Stomach (tissue), 9 donors: ENCODE data around the gene CHRNB4. TPM values are rescaled to one million over a fixed set of nuclear protein-coding genes. Genes with fewer than 3 reads are reported as not detected.

Experiments
- DNase-seq, 2 donors: peaks; one replicate each; pipeline versions ENCODE4 v3.0.0 to v3.0.0-alpha.2; 2013 to 2019
- H3K27ac ChIP-seq, 5 donors: fragments of 200-600 bp in 4 of 5; sonication (generic) in 4 of 5; one replicate each; pipeline ENCODE4 v1.5.1; 2013 to 2019; ENCODE audit warnings: mild to moderate bottlenecking in 1 of 5, moderate library complexity in 1 of 5
- H3K27me3 ChIP-seq, 3 donors: fragments of 200-600 bp; sonication (generic); one replicate each; pipeline ENCODE4 v1.5.1; 2017 to 2019; ENCODE audit warnings: mixed run types in 1 of 3
- H3K36me3 ChIP-seq, 4 donors: fragments of 200-600 bp; sonication (generic); 1 replicate in 3 of 4; 2 replicates in 1 of 4; pipeline ENCODE4 v1.5.1; 2016 to 2019
- H3K4me1 ChIP-seq, 4 donors: fragments of 200-600 bp; sonication (generic); one replicate each; pipeline ENCODE4 v1.5.1; 2016 to 2019
- H3K4me3 ChIP-seq, 4 donors: fragments of 200-600 bp; sonication (generic) in 3 of 4; one replicate each; pipeline ENCODE4 v1.5.1; 2016 to 2019; ENCODE audit warnings: mild to moderate bottlenecking in 1 of 4
- H3K9me3 ChIP-seq, 4 donors: fragments of 200-600 bp; sonication (generic); one replicate each; pipeline ENCODE4 v1.5.1; 2016 to 2019
- EP300 ChIP-seq: sonication (generic); formaldehyde crosslinking; IDR thresholded peaks from one replicate; pipeline ENCODE4 v1.6.1; 2017; ENCODE audit warnings: antibody characterized with exemption
- POLR2A ChIP-seq, 4 donors: fragments of 450-650 bp; IDR thresholded peaks; one replicate each; pipeline ENCODE4 v1.6.1; 2016; ENCODE audit warnings: antibody characterized with exemption in 4 of 4, control low read depth in 2 of 4, mild to moderate bottlenecking in 1 of 4, moderate library complexity in 1 of 4
- POLR2AphosphoS5 ChIP-seq, 3 donors: sonication (generic); formaldehyde crosslinking; IDR thresholded peaks; one replicate each; pipeline ENCODE4 v1.6.1; 2016; ENCODE audit warnings: antibody characterized with exemption in 3 of 3
- WGBS, 5 donors: extraction: QIAGEN DNeasy Blood & Tissue Kit in 3 of 5; methylation state at CpG; one replicate each; pipeline versions ENCODE4 v1.1.5 to v1.1.7; 2013 to 2018; 5-methylcytosine and 5-hydroxymethylcytosine counted together
- intact Hi-C: fragments of 100-400 bp; cut with DNase I; formaldehyde crosslinking; loops from one replicate; pipeline ENCODE4 v1.15.1; 2023; ENCODE audit warnings: low total_unique reads
- polyA plus RNA-seq, 3 donors: library from polyadenylated mRNA; stranded (reverse); fragments of 200-250 nt; gene quantifications; one replicate each; pipeline ENCODE4 v1.2.3, GENCODE V29; 2013
- total RNA-seq, 5 donors: library from RNA; depleted of rRNA; stranded (reverse); fragments of >200 nt; gene quantifications; one replicate each; pipeline versions ENCODE4 v1.1.0 to v1.2.3, GENCODE V29; 2014 to 2016
- TF ChIP-seq, protein P1 (sequence below), 7 experiments: fragments of 450-650 bp in 4 of 7; fragments of 200-600 bp in 3 of 7; sonication (generic) in 3 of 7; IDR thresholded peaks; one replicate each; pipeline ENCODE4 v1.5.1; 2016 to 2019; ENCODE audit warnings: antibody characterized with exemption in 7 of 7, control low read depth in 2 of 7, mild to moderate bottlenecking in 1 of 7
- donor health status: healthy with polysubstance abuse.
- donor health status: Bipolar disorder and iron deficiency.
- donor health status: healthy.

The CHRNB4 gene
- total and polyA plus RNA-seq, 8 donors = 0.78 TPM; not detected in 7

GRCh38 chr15:78661001-78661400 is 20.0 kb upstream of the CHRNB4 start:
- WGBS, 5 donors = 92 to 96% (median 95%) methylated on average over 15 to 19 of the region's 19 CpGs
- no peaks in the 10 kb centered on the region for H3K4me1 ChIP-seq
- no peak overlapping the region for H3K4me3 ChIP-seq
- H3K27ac ChIP-seq = no peak overlapping the region
- DNase-seq = no peak
- H3K9me3 ChIP-seq = no peaks in the 10 kb centered on the region
- intact Hi-C loops = no loop called here
- TF ChIP-seq, protein P1, sequence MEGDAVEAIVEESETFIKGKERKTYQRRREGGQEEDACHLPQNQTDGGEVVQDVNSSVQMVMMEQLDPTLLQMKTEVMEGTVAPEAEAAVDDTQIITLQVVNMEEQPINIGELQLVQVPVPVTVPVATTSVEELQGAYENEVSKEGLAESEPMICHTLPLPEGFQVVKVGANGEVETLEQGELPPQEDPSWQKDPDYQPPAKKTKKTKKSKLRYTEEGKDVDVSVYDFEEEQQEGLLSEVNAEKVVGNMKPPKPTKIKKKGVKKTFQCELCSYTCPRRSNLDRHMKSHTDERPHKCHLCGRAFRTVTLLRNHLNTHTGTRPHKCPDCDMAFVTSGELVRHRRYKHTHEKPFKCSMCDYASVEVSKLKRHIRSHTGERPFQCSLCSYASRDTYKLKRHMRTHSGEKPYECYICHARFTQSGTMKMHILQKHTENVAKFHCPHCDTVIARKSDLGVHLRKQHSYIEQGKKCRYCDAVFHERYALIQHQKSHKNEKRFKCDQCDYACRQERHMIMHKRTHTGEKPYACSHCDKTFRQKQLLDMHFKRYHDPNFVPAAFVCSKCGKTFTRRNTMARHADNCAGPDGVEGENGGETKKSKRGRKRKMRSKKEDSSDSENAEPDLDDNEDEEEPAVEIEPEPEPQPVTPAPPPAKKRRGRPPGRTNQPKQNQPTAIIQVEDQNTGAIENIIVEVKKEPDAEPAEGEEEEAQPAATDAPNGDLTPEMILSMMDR (IDR thresholded peaks at IDR 0.05) = no peak
- TF ChIP-seq EP300 (no peak), POLR2AphosphoS5 (IDR thresholded peaks at IDR 0.05) (no peak)
- no peaks in the 10 kb centered on the region for H3K36me3 ChIP-seq
- peaks cover 0 to 16% (median 0%) of the 10 kb centered on the region in 3 donors for H3K27me3 ChIP-seq

DNA sequence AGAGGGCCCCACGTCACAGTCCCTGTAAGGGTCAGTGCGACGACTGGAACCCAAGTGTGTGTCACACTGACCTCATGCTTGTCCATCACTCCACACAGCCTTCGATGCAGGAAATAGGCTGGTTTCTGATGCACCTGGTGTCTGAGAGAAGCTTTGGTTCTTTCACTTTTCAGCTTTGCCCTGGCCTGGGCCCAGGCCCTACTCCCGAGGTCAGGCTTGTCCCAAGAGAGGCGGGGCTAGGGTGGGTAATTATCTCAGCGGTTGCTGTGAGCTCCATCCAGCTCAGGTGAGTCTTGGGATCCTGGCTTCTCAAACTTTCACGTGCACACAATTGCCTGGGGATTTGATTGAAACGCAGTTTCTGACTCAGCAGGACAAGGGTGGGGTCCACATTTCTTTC is 19.6 kb upstream of the CHRNB4 start:
- intact Hi-C loops = no loop called here

GRCh38 chr15:78658823-78659222 is 17.8 kb upstream of the CHRNB4 start:
- Histone ChIP-seq H3K4me3 (no peak overlapping the region), H3K27ac (no peak overlapping the region), H3K4me1 (no peaks in the 10 kb centered on the region), H3K27me3 (peaks cover 0 to 25% (median 0%) of the 10 kb centered on the region in 3 donors), H3K9me3 (no peaks in the 10 kb centered on the region), H3K36me3 (no peaks in the 10 kb centered on the region)
- intact Hi-C loops = no loop called here
- DNase-seq = no peak
- TF ChIP-seq, protein P1 (IDR thresholded peaks at IDR 0.05) = no peak
- TF ChIP-seq POLR2AphosphoS5 (IDR thresholded peaks at IDR 0.05) = no peak
- no peak for TF ChIP-seq POLR2A (IDR thresholded peaks at IDR 0.05)
- TF ChIP-seq EP300 = no peak

More for the DNA sequence above, 19.6 kb upstream of the CHRNB4 start:
- DNase-seq = no peak
- Histone ChIP-seq H3K36me3 (no peaks in the 10 kb centered on the region), H3K27me3 (peaks cover 0 to 16% (median 0%) of the 10 kb centered on the region in 3 donors), H3K4me1 (no peaks in the 10 kb centered on the region), H3K9me3 (no peaks in the 10 kb centered on the region), H3K27ac (no peak overlapping the region), H3K4me3 (no peak overlapping the region)
- TF ChIP-seq POLR2A (IDR thresholded peaks at IDR 0.05) = no peak
- no peak for TF ChIP-seq POLR2AphosphoS5 (IDR thresholded peaks at IDR 0.05)
- 63 to 75% (median 71%) methylated on average over 9 of the region's 9 CpGs for WGBS, 5 donors

- TF ChIP-seq POLR2A (IDR thresholded peaks at IDR 0.05) = no peak
- no peaks in the 10 kb centered on the region for H3K36me3 ChIP-seq
- H3K27ac ChIP-seq = no peak overlapping the region
- no peak overlapping the region for H3K4me3 ChIP-seq
- intact Hi-C loops = no loop called here
- no peaks in the 10 kb centered on the region for H3K4me1 ChIP-seq
- H3K27me3 ChIP-seq = peaks cover 0 to 9% (median 0%) of the 10 kb centered on the region in 3 donors
- DNase-seq = no peak
- 68 to 95% (median 88%) methylated on average over 4 of the region's 4 CpGs for WGBS, 5 donors
- H3K9me3 ChIP-seq = no peaks in the 10 kb centered on the region
These were observed 13.3 kb upstream of the CHRNB4 start for GRCh38 chr15:78654272-78654671.

- Histone ChIP-seq H3K4me1 (no peaks in the 10 kb centered on the region), H3K27ac (no peak overlapping the region), H3K4me3 (no peak overlapping the region), H3K36me3 (no peaks in the 10 kb centered on the region), H3K9me3 (no peaks in the 10 kb centered on the region), H3K27me3 (peaks cover 0 to 9% (median 0%) of the 10 kb centered on the region in 3 donors)
- no peak for DNase-seq
- WGBS, 5 donors = 87 to 100% (median 100%) methylated on average over 1 of the region's 1 CpG
- intact Hi-C loops = no loop called here
- TF ChIP-seq POLR2AphosphoS5 (IDR thresholded peaks at IDR 0.05) (no peak), EP300 (no peak), POLR2A (IDR thresholded peaks at IDR 0.05) (no peak)
- TF ChIP-seq, protein P1 (IDR thresholded peaks at IDR 0.05) = no peak
These were observed 11.1 kb upstream of the CHRNB4 start for GRCh38 chr15:78651930-78652615.
